Testis (tissue), 2 donors: Measurements from ENCODE around the gene EZR.

Experiments used
- CTCF ChIP-seq, 3 experiments: fragments of 450-650 bp in 2 of 3; fragments of 200-600 bp in 1 of 3; sonication (generic) in 1 of 3; IDR thresholded peaks; one replicate each; pipeline ENCODE4 v1.5.1; 2016 to 2019; ENCODE audit warnings: antibody characterized with exemption in 3 of 3, mild to moderate bottlenecking in 2 of 3, moderate library complexity in 1 of 3
- POLR2A ChIP-seq: fragments of 450-650 bp; IDR thresholded peaks from one replicate; pipeline ENCODE4 v1.6.1; 2017; ENCODE audit warnings: antibody characterized with exemption, mild to moderate bottlenecking, moderate library complexity

GRCh38 chr6:158722176-158722729 is 96.9 kb downstream of the EZR start:
- TF ChIP-seq CTCF (IDR thresholded peaks at IDR 0.05) (no peak), POLR2A (no peak)
